Measurements from ENCODE around the gene FILIP1L.

Gene FILIP1L

GRCh38 chr3:100087198-100087597 lies 27.1 kb downstream of the FILIP1L start:
- ATAC-seq = peak; percentile 48
- TF ChIP-seq CSRNP3 (CRISPR knock-in tag; IDR thresholded peaks at IDR 0.05) (no peak), GLIS3 (CRISPR knock-in tag; IDR thresholded peaks at IDR 0.05) (no peak), ISL1 (CRISPR knock-in tag; IDR thresholded peaks at IDR 0.05) (no peak), ZNF8 (CRISPR knock-in tag; IDR thresholded peaks at IDR 0.05) (no peak), ARNTL (CRISPR knock-in tag; IDR thresholded peaks at IDR 0.05; ENCODE audit: borderline replicate concordance, low read depth) (no peak), ZNF565 (CRISPR knock-in tag; conservative IDR thresholded peaks at IDR 0.05; ENCODE audit: low read depth) (no peak), RARB (CRISPR knock-in tag; IDR thresholded peaks at IDR 0.05) (no peak), ZFP3 (CRISPR knock-in tag; IDR thresholded peaks at IDR 0.05) (no peak), PPARA (CRISPR knock-in tag; IDR thresholded peaks at IDR 0.05; ENCODE audit: borderline replicate concordance) (no peak), ZC3H10 (CRISPR knock-in tag; IDR thresholded peaks at IDR 0.05) (no peak)
- TF ChIP-seq, protein P1, sequence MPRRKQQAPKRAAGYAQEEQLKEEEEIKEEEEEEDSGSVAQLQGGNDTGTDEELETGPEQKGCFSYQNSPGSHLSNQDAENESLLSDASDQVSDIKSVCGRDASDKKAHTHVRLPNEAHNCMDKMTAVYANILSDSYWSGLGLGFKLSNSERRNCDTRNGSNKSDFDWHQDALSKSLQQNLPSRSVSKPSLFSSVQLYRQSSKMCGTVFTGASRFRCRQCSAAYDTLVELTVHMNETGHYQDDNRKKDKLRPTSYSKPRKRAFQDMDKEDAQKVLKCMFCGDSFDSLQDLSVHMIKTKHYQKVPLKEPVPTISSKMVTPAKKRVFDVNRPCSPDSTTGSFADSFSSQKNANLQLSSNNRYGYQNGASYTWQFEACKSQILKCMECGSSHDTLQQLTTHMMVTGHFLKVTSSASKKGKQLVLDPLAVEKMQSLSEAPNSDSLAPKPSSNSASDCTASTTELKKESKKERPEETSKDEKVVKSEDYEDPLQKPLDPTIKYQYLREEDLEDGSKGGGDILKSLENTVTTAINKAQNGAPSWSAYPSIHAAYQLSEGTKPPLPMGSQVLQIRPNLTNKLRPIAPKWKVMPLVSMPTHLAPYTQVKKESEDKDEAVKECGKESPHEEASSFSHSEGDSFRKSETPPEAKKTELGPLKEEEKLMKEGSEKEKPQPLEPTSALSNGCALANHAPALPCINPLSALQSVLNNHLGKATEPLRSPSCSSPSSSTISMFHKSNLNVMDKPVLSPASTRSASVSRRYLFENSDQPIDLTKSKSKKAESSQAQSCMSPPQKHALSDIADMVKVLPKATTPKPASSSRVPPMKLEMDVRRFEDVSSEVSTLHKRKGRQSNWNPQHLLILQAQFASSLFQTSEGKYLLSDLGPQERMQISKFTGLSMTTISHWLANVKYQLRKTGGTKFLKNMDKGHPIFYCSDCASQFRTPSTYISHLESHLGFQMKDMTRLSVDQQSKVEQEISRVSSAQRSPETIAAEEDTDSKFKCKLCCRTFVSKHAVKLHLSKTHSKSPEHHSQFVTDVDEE (CRISPR knock-in tag; IDR thresholded peaks at IDR 0.05) = no peak
- TF ChIP-seq, protein P2, sequence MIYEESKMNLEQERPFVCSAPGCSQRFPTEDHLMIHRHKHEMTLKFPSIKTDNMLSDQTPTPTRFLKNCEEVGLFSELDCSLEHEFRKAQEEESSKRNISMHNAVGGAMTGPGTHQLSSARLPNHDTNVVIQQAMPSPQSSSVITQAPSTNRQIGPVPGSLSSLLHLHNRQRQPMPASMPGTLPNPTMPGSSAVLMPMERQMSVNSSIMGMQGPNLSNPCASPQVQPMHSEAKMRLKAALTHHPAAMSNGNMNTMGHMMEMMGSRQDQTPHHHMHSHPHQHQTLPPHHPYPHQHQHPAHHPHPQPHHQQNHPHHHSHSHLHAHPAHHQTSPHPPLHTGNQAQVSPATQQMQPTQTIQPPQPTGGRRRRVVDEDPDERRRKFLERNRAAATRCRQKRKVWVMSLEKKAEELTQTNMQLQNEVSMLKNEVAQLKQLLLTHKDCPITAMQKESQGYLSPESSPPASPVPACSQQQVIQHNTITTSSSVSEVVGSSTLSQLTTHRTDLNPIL (CRISPR knock-in tag; IDR thresholded peaks at IDR 0.05; ENCODE audit: low read depth) = no peak

- no peak for ATAC-seq
- no peak for TF ChIP-seq TCF4 (CRISPR knock-in tag; IDR thresholded peaks at IDR 0.05; ENCODE audit: borderline replicate concordance)
- TF ChIP-seq ZFP3 (CRISPR knock-in tag; IDR thresholded peaks at IDR 0.05) = no peak
- no peak for TF ChIP-seq ZNF70 (CRISPR knock-in tag; IDR thresholded peaks at IDR 0.05)
Observed at GRCh38 chr3:100086401-100086800, 27.9 kb downstream of the FILIP1L start.

- ATAC-seq = no peak
- TF ChIP-seq ZNF565 (CRISPR knock-in tag; conservative IDR thresholded peaks at IDR 0.05; ENCODE audit: low read depth) (no peak), TOX (CRISPR knock-in tag; IDR thresholded peaks at IDR 0.05; ENCODE audit: borderline replicate concordance) (no peak), ISL1 (CRISPR knock-in tag; IDR thresholded peaks at IDR 0.05) (no peak), PATZ1 (CRISPR knock-in tag; IDR thresholded peaks at IDR 0.05; ENCODE audit: borderline replicate concordance) (no peak), BACH2 (CRISPR knock-in tag; IDR thresholded peaks at IDR 0.05; ENCODE audit: borderline replicate concordance) (no peak), ESRRG (CRISPR knock-in tag; IDR thresholded peaks at IDR 0.05) (no peak), RARB (CRISPR knock-in tag; IDR thresholded peaks at IDR 0.05) (no peak), ARNTL (CRISPR knock-in tag; IDR thresholded peaks at IDR 0.05; ENCODE audit: borderline replicate concordance, low read depth) (no peak), SNAI2 (CRISPR knock-in tag; IDR thresholded peaks at IDR 0.05) (no peak), ZNF8 (CRISPR knock-in tag; IDR thresholded peaks at IDR 0.05) (no peak), ZC3H10 (CRISPR knock-in tag; IDR thresholded peaks at IDR 0.05) (no peak), PPARA (CRISPR knock-in tag; IDR thresholded peaks at IDR 0.05; ENCODE audit: borderline replicate concordance) (no peak), GLIS3 (CRISPR knock-in tag; IDR thresholded peaks at IDR 0.05) (no peak), ZFP3 (CRISPR knock-in tag; IDR thresholded peaks at IDR 0.05) (no peak), ZNF70 (CRISPR knock-in tag; IDR thresholded peaks at IDR 0.05) (no peak), TCF4 (CRISPR knock-in tag; IDR thresholded peaks at IDR 0.05; ENCODE audit: borderline replicate concordance) (no peak)
- TF ChIP-seq, protein P1 (CRISPR knock-in tag; IDR thresholded peaks at IDR 0.05) = no peak
- TF ChIP-seq, protein P3, sequence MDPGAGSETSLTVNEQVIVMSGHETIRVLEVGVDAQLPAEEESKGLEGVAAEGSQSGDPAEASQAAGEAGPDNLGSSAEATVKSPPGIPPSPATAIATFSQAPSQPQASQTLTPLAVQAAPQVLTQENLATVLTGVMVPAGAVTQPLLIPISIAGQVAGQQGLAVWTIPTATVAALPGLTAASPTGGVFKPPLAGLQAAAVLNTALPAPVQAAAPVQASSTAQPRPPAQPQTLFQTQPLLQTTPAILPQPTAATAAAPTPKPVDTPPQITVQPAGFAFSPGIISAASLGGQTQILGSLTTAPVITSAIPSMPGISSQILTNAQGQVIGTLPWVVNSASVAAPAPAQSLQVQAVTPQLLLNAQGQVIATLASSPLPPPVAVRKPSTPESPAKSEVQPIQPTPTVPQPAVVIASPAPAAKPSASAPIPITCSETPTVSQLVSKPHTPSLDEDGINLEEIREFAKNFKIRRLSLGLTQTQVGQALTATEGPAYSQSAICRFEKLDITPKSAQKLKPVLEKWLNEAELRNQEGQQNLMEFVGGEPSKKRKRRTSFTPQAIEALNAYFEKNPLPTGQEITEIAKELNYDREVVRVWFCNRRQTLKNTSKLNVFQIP (CRISPR knock-in tag; IDR thresholded peaks at IDR 0.05; ENCODE audit: borderline replicate concordance, low read depth) = no peak
Observed at GRCh38 chr3:100084100-100084806, 30.0 kb downstream of the FILIP1L start.
